HPDE6-E6E7 (cell line): ENCODE measurements around the gene SLC6A4.

ENCODE experiments used
- DNase-seq: peaks from one replicate; pipeline ENCODE4 v3.0.0; 2011; ENCODE audit warnings: missing footprints; ENCODE audit errors: extremely low spot score

The SLC6A4 gene

GRCh38 chr17:30235386-30236296 is at the start of gene SLC6A4:
TSS of gene SLC6A4 (minus strand) at chr17:30235697. CDS start at chr17:30221958, 13,739 bp downstream.
- peak; percentile 22 for DNase-seq

GRCh38 chr17:30279156-30279555 is 43.7 kb upstream of the SLC6A4 start:
- DNase-seq: no peak

GRCh38 chr17:30278032-30278431 is 42.5 kb upstream of the SLC6A4 start:
- DNase-seq: no peak

- DNase-seq: no peak
Measured at GRCh38 chr17:30275911-30276310, 40.4 kb upstream of the SLC6A4 start.

GRCh38 chr17:30274887-30275286 is 39.4 kb upstream of the SLC6A4 start:
- no peak for DNase-seq

GRCh38 chr17:30273373-30273772 is 37.9 kb upstream of the SLC6A4 start:
- DNase-seq: no peak

- DNase-seq: no peak
Measured at GRCh38 chr17:30271102-30271501, 35.6 kb upstream of the SLC6A4 start.

GRCh38 chr17:30267625-30268024 is 32.1 kb upstream of the SLC6A4 start:
- DNase-seq: no peak

GRCh38 chr17:30263552-30264333 is 28.2 kb upstream of the SLC6A4 start:
- DNase-seq: no peak

GRCh38 chr17:30256756-30257506 is 21.4 kb upstream of the SLC6A4 start:
- DNase-seq: no peak

GRCh38 chr17:30254150-30254549 is 18.7 kb upstream of the SLC6A4 start:
- no peak for DNase-seq

GRCh38 chr17:30253312-30253711 is 17.8 kb upstream of the SLC6A4 start:
- DNase-seq: no peak

GRCh38 chr17:30251931-30252330 is 16.4 kb upstream of the SLC6A4 start:
- no peak for DNase-seq

GRCh38 chr17:30249460-30249859 is 14.0 kb upstream of the SLC6A4 start:
- no peak for DNase-seq

GRCh38 chr17:30248786-30249185 is 13.3 kb upstream of the SLC6A4 start:
- DNase-seq: no peak

GRCh38 chr17:30246460-30246859 is 11.0 kb upstream of the SLC6A4 start:
- no peak for DNase-seq

GRCh38 chr17:30244853-30245385 is 9.4 kb upstream of the SLC6A4 start:
- DNase-seq: peak; percentile 42

GRCh38 chr17:30243568-30243967 is 8.1 kb upstream of the SLC6A4 start:
- DNase-seq: no peak

- no peak for DNase-seq
Measured at GRCh38 chr17:30243002-30243401, 7.5 kb upstream of the SLC6A4 start.

GRCh38 chr17:30241051-30241450 is 5.6 kb upstream of the SLC6A4 start:
- DNase-seq: no peak

GRCh38 chr17:30240177-30240576 is 4.7 kb upstream of the SLC6A4 start:
- no peak for DNase-seq

- DNase-seq: no peak
Measured at GRCh38 chr17:30239089-30239462, 3.6 kb upstream of the SLC6A4 start.
